ENCODE results near the gene ANKRD12.

DNA sequence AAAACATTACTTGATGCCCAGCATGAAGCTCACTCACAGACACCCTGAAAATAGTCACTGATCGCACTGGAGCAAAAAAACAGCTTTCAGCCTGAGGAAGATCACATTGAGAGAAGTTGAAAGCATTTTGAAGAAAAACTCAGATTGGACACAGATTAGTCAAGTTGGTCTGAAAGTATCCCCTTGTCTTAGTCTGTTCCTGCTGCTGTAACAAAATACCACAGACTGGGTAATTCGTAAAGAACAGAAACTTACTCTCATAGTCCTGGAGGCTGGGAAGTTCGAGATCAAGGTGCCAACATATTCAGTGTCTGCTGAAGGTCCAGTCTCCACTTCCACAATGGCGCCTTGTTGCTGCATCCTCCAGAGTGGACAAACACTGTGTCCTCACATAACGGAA lies 48.3 kb upstream of the ANKRD12 start:
- no peak for TF ChIP-seq EP300 (IDR thresholded peaks at IDR 0.05)
- TF ChIP-seq, protein P1, sequence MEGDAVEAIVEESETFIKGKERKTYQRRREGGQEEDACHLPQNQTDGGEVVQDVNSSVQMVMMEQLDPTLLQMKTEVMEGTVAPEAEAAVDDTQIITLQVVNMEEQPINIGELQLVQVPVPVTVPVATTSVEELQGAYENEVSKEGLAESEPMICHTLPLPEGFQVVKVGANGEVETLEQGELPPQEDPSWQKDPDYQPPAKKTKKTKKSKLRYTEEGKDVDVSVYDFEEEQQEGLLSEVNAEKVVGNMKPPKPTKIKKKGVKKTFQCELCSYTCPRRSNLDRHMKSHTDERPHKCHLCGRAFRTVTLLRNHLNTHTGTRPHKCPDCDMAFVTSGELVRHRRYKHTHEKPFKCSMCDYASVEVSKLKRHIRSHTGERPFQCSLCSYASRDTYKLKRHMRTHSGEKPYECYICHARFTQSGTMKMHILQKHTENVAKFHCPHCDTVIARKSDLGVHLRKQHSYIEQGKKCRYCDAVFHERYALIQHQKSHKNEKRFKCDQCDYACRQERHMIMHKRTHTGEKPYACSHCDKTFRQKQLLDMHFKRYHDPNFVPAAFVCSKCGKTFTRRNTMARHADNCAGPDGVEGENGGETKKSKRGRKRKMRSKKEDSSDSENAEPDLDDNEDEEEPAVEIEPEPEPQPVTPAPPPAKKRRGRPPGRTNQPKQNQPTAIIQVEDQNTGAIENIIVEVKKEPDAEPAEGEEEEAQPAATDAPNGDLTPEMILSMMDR (IDR thresholded peaks at IDR 0.05), result no peak
- TF ChIP-seq POLR2A (IDR thresholded peaks at IDR 0.05), result no peak
- no peak for TF ChIP-seq POLR2AphosphoS5 (IDR thresholded peaks at IDR 0.05)
